ENCODE results near the gene CSNK1G1.
"Not testable (repeated sequence)": the region's sequence is repeated elsewhere in the genome, so short reads cannot be mapped to it uniquely, and the experiment has no call there.

CSNK1G1 gene

DNA sequence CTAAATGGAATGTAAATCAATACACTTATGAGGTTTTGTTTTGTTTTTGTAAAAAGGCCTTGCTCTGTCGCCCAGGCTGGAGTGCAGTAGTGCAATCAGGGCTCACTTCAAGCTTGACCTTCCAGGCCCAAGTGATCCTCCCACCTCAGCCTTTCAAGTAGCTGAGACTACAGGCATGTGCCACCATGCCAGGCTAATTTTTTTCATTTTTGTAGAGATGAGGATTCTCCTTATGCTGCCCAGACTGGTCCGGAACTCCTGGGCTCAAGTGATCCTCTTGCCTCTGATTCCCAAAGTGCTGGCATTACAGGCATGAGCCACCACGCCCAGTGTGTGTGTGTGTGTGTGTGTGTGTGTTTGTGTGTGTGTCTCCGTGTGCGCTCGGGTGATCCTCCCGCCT lies 30.3 kb upstream of the CSNK1G1 start:
- peaks cover 25% of the 10 kb centered on the region for H3K4me1 ChIP-seq (ENCODE audit: control insufficient read depth, low read length)
- H4K20me1 ChIP-seq (ENCODE audit: control insufficient read depth, insufficient read depth, low read depth, low read length): no peaks in the 10 kb centered on the region
- H3K27ac ChIP-seq (ENCODE audit: low read depth, low read length): no peak overlapping the region
- peak overlapping the region; percentile 54 for H3K4me2 ChIP-seq (ENCODE audit: low read length)
- H3K9me2 ChIP-seq (replicated peaks; ENCODE audit: control insufficient read depth, low read length): no peaks in the 10 kb centered on the region
- H3K27me3 ChIP-seq (ENCODE audit: control insufficient read depth, low read length): no peaks in the 10 kb centered on the region
- H3K36me3 ChIP-seq (ENCODE audit: control insufficient read depth, low read length): no peaks in the 10 kb centered on the region
- no peak overlapping the region for H3K4me3 ChIP-seq (ENCODE audit: low read length)
- peaks cover 24% of the 10 kb centered on the region for H3K79me2 ChIP-seq (ENCODE audit: control insufficient read depth, low read length)
- peaks cover 7% of the 10 kb centered on the region for H3F3A ChIP-seq (ENCODE audit: control insufficient read depth, insufficient read depth)
- no peak for TF ChIP-seq EZH2phosphoT487 (IDR thresholded peaks at IDR 0.05; ENCODE audit: borderline replicate concordance, low read length)
- TF ChIP-seq, protein P1, sequence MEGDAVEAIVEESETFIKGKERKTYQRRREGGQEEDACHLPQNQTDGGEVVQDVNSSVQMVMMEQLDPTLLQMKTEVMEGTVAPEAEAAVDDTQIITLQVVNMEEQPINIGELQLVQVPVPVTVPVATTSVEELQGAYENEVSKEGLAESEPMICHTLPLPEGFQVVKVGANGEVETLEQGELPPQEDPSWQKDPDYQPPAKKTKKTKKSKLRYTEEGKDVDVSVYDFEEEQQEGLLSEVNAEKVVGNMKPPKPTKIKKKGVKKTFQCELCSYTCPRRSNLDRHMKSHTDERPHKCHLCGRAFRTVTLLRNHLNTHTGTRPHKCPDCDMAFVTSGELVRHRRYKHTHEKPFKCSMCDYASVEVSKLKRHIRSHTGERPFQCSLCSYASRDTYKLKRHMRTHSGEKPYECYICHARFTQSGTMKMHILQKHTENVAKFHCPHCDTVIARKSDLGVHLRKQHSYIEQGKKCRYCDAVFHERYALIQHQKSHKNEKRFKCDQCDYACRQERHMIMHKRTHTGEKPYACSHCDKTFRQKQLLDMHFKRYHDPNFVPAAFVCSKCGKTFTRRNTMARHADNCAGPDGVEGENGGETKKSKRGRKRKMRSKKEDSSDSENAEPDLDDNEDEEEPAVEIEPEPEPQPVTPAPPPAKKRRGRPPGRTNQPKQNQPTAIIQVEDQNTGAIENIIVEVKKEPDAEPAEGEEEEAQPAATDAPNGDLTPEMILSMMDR (IDR thresholded peaks at IDR 0.05; ENCODE audit: low read depth, low read length, poor library complexity, severe bottlenecking): no peak
- H3K9me3 ChIP-seq (ENCODE audit: control insufficient read depth, insufficient read depth, low read length): no peaks in the 10 kb centered on the region

DNA sequence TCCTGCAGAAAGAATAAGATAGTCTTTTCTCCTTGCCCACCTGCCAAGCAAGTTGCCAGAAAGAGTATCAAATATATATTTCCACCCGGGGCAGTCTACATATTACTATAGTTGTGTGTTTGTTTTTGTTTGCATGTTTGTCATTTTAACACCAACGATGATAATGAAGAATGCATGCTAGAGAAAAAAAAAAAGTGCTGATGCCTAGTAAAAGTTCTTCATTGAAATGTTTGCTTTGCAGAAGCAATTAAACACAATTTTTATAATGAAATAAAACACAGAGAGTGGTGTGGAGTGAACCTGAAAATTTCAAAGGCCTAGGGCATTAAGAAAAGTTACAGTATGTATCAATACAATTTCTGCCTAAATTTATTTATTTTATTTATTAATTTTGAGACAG lies 27.8 kb upstream of the CSNK1G1 start:
- no peaks in the 10 kb centered on the region for H3K9me2 ChIP-seq (replicated peaks; ENCODE audit: control insufficient read depth, low read length)
- H3K9me3 ChIP-seq (ENCODE audit: control insufficient read depth, insufficient read depth, low read length): no peaks in the 10 kb centered on the region
- H3K4me1 ChIP-seq (ENCODE audit: control insufficient read depth, low read length): peaks cover 32% of the 10 kb centered on the region
- TF ChIP-seq, protein P1 (IDR thresholded peaks at IDR 0.05; ENCODE audit: low read depth, low read length, poor library complexity, severe bottlenecking): no peak
- TF ChIP-seq EZH2phosphoT487 (IDR thresholded peaks at IDR 0.05; ENCODE audit: borderline replicate concordance, low read length): no peak
- H4K20me1 ChIP-seq (ENCODE audit: control insufficient read depth, insufficient read depth, low read depth, low read length): 0 out of 2 replicates have a peak, but pooled peaks cover 4% of the 10 kb centered on the region
- peaks cover 42% of the 10 kb centered on the region for H3K79me2 ChIP-seq (ENCODE audit: control insufficient read depth, low read length)
- H3K36me3 ChIP-seq (ENCODE audit: control insufficient read depth, low read length): peaks cover 24% of the 10 kb centered on the region
- peaks cover 7% of the 10 kb centered on the region for H3F3A ChIP-seq (ENCODE audit: control insufficient read depth, insufficient read depth)
- H3K4me2 ChIP-seq (ENCODE audit: low read length): no peak overlapping the region
- no peaks in the 10 kb centered on the region for H3K27me3 ChIP-seq (ENCODE audit: control insufficient read depth, low read length)
- no peak overlapping the region for H3K4me3 ChIP-seq (ENCODE audit: low read length)
- H3K27ac ChIP-seq (ENCODE audit: low read depth, low read length): no peak overlapping the region

DNA sequence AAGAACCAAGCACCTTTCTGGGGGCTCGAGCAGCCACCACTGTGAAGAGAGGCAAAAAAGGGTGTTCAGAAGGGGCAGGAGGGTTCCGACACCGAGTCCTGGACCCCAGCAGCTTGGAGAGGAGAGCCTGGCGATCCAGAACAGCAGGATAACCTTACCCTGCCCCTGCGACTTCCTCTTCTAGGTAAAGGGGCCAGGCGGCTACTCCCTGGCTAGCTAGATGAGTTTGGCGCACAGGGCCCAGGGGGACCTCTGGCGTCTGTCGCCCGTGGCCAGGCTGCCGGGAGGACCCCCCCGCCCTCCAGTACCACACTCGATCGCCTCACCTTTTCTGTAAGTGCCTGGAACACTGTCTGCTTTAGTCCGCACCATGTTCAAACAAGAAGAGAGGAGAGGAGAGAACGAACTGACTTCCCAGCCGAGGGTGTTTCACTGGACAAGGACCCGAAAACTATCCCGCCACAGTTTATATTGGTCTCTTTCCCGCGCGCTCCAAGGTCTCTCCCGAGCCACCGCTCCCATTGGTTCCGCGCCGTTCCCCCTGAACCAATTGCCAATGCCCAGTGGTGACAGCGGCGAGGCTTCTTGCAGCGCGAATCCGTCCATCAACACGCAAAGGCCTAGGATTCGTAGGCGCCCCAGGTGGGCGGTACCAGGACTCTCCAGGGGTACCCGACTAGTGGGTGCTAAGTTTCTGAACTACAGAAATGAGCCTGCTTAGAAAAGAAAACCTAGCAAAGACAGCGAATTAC lies 25.2 kb upstream of the CSNK1G1 start, which contains the start of gene PCLAF:
PCLAF (minus strand) TSS at position 442 of the 752 bp plus-strand sequence; CDS start at position 372, 70 bp downstream.
- no peaks in the 10 kb centered on the region for H3K9me3 ChIP-seq (ENCODE audit: control insufficient read depth, insufficient read depth, low read length)
- peaks cover 42% of the 10 kb centered on the region for H3K36me3 ChIP-seq (ENCODE audit: control insufficient read depth, low read length)
- peak within 1 kb of the TSS; percentile 89 for H3K4me2 ChIP-seq (ENCODE audit: low read length)
- no peaks in the 10 kb centered on the region for H3K27me3 ChIP-seq (ENCODE audit: control insufficient read depth, low read length)
- H3K4me1 ChIP-seq (ENCODE audit: control insufficient read depth, low read length): peaks cover 27% of the 10 kb centered on the region
- H3K79me2 ChIP-seq (ENCODE audit: control insufficient read depth, low read length): peaks cover 49% of the 10 kb centered on the region
- peak within 1 kb of the TSS; percentile 98 for H3K4me3 ChIP-seq (ENCODE audit: low read length)
- H3K27ac ChIP-seq (ENCODE audit: low read depth, low read length): peak within 1 kb of the TSS; percentile 66
- H3F3A ChIP-seq (ENCODE audit: control insufficient read depth, insufficient read depth): peaks cover 6% of the 10 kb centered on the region
- no peak for TF ChIP-seq EZH2phosphoT487 (IDR thresholded peaks at IDR 0.05; ENCODE audit: borderline replicate concordance, low read length)
- TF ChIP-seq, protein P1 (IDR thresholded peaks at IDR 0.05; ENCODE audit: low read depth, low read length, poor library complexity, severe bottlenecking): no peak
- no peaks in the 10 kb centered on the region for H3K9me2 ChIP-seq (replicated peaks; ENCODE audit: control insufficient read depth, low read length)
- H4K20me1 ChIP-seq (ENCODE audit: control insufficient read depth, insufficient read depth, low read depth, low read length): 0 out of 2 replicates have a peak, but pooled peaks cover 4% of the 10 kb centered on the region

- not testable (repeated sequence) for H3K9me2 ChIP-seq (replicated peaks; ENCODE audit: control insufficient read depth, low read length); H3K27me3 ChIP-seq (ENCODE audit: control insufficient read depth, low read length); H3K9me3 ChIP-seq (ENCODE audit: control insufficient read depth, insufficient read depth, low read length); H3F3A ChIP-seq (ENCODE audit: control insufficient read depth, insufficient read depth); H4K20me1 ChIP-seq (ENCODE audit: control insufficient read depth, insufficient read depth, low read depth, low read length)
- H3K79me2 ChIP-seq (ENCODE audit: control insufficient read depth, low read length): peaks cover 56% of the 10 kb centered on the region
- peaks cover 27% of the 10 kb centered on the region for H3K4me1 ChIP-seq (ENCODE audit: control insufficient read depth, low read length)
- peak overlapping the region; percentile 98 for H3K4me3 ChIP-seq (ENCODE audit: low read length)
- H3K36me3 ChIP-seq (ENCODE audit: control insufficient read depth, low read length): peaks cover 50% of the 10 kb centered on the region
- peak overlapping the region; percentile 89 for H3K4me2 ChIP-seq (ENCODE audit: low read length)
- peak overlapping the region; percentile 66 for H3K27ac ChIP-seq (ENCODE audit: low read depth, low read length)
Measured at GRCh38 chr15:64380130-64380870, 24.3 kb upstream of the CSNK1G1 start.
